Renal pelvis (tissue), 4 donors: ENCODE results near the gene PPP2R3A. TPM values are rescaled to one million over a fixed set of nuclear protein-coding genes. Genes with fewer than 3 reads are reported as not detected.

Source experiments
- DNase-seq: peaks from one replicate; pipeline ENCODE4 v3.0.0-alpha.2; 2013
- polyA plus RNA-seq, 3 donors: library from polyadenylated mRNA; unstranded; fragments of 120-200 nt; gene quantifications; one replicate each; pipeline ENCODE4 v1.2.1, GENCODE V29; 2013; ENCODE audit not compliant: insufficient read length in 3 of 3

PPP2R3A gene
- polyA plus RNA-seq, 3 donors, result 17.5 to 22.6 (median 21.5) TPM

DNA sequence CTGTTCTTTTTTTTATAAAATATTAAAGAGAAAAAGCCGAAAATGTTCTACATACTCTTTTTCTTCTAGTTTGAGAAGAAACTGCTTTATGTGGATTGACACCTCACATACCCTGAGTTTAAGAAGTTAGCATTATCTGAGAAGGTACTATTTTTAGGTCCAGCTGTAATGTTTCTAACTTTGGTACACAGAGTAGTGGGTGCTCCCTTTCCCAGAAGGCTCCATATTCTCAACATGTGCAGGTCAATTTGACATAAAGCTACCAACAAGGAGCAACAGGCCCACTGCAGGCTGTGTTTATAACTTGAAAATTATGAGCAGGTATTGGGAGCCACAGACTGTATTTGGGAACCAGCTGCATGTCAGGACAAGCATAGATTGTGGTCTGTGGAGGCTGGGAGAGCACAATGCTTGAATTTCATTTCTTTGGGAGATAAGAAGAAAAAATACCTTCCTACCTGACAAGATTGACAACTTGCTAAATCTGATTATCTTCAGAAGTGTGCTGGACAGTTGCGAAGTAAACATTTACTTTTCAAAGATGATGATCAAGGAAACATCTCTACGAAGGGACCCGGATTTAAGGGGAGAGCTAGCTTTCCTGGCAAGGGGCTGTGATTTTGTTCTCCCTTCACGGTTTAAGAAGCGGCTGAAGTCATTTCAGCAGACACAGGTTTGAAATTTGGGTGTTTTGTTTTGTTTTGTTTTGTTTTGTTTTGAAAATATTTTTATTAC is 57.2 kb downstream of the PPP2R3A start:
- DNase-seq, result no peak

GRCh38 chr3:136023264-136023978 is 57.9 kb downstream of the PPP2R3A start:
- no peak for DNase-seq

GRCh38 chr3:136036306-136036705 is 70.8 kb downstream of the PPP2R3A start:
- no peak for DNase-seq

DNA sequence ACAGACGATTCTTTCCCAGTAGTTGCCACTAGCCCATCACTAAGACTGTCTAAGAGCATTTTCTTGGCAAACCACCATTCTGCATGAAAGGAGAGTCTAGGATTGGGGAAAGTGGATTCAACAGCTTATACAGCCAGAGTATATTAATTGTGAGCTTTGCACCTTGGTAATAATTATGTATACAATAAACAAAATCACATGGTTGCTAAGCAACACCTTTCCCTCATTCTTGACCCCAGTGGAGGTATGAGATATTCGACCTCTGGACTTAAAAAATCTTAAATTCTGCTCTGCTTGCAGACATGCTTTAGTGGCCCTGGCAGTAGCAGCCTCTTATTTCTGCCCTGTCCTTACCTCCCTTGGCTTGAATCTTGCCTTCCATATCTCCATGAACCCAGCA is 73.1 kb downstream of the PPP2R3A start:
- DNase-seq, result no peak

GRCh38 chr3:136042608-136043221 is 77.2 kb downstream of the PPP2R3A start:
- DNase-seq, result peak; percentile 48

DNA sequence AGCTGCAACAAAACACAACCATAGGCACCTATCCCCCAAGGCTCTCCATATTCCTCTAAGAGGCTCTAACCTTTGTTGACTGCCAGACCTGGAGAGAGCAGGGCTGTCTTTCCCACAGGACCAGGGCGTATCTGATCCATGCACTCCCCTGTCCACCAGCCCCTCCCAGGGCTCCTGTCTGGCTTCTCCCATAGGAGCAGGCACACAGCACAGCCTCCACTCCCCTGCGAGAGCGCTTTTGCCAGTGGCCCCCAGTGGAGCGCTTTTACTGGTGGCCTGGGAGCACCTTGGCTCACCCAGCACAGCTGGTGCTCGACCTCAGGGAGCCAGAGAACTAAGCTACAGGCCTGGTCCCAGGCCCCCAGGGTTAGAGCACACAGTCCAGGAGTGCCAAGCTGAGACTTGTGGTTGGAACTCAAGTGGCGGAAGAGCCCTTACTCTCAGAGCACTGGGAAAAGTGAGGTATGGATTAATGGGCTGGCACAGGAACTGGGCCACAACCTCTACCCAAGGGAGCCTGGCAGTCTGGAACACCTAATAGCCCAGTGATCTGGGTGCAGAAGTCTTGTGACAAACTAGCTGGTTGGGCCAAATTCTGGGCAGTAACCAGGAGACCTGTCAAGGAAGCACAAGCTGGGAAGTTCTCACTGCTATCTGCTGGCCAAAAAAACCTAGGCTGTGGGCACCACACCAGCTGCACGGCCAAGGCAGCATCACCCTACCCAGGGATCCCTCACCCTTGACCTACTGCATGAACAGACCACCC is 79.6 kb downstream of the PPP2R3A start:
- no peak for DNase-seq

GRCh38 chr3:136048068-136048467 is 82.5 kb downstream of the PPP2R3A start:
- DNase-seq, result no peak

DNA sequence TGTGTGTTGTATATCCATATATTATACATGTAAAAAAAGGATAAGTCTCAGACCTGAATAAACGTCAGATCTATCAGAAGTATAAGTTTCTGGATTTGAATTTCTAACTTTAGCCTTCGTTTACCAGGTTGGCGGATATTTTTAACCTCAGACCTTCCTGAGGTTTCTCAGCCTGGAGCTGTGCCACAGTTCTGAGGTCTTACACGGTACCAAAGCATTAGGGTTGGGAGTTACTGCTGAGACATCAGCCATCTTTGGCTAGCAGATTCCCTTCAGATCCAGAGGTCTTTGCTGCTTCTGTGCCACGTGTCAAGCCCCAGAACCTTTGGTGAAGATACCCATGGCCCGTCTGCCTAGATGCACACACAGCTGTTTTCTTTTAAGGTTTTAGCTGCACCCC is 84.7 kb downstream of the PPP2R3A start:
- DNase-seq, result no peak

GRCh38 chr3:136055491-136055890 is 90.0 kb downstream of the PPP2R3A start:
- no peak for DNase-seq

DNA sequence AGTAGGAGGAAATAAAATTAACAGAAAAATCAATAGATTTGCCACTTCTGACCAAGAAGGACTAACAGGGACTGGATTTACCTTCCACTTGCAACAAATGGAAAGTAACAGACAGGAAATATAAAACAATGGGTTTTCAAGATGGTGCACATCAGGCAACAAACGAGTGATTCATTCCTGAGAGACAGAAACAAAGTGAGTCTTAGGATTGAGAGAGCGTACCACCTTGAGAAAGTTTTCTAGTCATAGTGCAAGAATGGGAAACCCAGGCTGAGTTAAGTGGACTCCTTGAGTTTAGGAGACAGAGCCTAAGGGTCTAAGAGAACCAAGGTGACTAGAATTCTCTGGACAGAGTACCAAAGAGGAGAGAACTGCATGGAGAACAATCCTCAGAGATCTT is 101.7 kb downstream of the PPP2R3A start:
- no peak for DNase-seq

GRCh38 chr3:136068708-136069107 is 103.2 kb downstream of the PPP2R3A start:
- no peak for DNase-seq

DNA sequence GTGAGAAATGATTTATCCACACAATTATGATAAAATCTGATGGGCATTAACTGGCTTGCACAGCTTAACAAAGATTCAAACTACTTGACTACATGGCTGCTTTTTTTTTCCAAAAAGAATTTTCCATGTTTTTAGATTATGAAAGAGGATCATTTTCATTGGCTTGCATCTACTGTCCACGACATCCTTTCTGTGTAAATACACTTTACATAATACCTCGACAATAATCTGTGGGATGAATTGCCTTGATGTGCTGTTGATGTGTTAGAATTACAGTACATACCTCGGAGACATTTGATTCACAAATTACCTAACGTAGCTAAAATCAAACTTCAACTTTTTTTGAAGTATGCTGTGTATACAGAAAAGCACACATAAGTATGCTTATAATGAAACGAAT is 104.4 kb downstream of the PPP2R3A start:
- DNase-seq, result no peak

DNA sequence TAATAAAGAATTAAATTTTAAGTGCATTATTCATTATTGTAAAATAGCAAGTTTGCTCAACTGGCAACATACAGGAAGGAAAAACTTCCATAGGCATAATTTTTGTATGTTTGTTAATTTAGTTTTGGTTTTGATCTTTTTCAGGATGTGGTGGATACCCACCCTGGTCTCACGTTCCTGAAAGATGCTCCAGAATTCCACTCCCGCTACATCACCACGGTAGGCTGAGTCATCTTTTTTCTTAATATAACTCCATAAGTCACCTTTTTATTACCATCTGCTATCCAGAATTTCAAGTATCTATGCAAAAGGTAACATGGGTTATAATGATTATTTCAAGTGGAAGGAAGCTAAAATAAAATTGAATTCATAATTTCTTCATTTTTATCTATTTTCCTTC is 104.8 kb downstream of the PPP2R3A start:
- no peak for DNase-seq

DNA sequence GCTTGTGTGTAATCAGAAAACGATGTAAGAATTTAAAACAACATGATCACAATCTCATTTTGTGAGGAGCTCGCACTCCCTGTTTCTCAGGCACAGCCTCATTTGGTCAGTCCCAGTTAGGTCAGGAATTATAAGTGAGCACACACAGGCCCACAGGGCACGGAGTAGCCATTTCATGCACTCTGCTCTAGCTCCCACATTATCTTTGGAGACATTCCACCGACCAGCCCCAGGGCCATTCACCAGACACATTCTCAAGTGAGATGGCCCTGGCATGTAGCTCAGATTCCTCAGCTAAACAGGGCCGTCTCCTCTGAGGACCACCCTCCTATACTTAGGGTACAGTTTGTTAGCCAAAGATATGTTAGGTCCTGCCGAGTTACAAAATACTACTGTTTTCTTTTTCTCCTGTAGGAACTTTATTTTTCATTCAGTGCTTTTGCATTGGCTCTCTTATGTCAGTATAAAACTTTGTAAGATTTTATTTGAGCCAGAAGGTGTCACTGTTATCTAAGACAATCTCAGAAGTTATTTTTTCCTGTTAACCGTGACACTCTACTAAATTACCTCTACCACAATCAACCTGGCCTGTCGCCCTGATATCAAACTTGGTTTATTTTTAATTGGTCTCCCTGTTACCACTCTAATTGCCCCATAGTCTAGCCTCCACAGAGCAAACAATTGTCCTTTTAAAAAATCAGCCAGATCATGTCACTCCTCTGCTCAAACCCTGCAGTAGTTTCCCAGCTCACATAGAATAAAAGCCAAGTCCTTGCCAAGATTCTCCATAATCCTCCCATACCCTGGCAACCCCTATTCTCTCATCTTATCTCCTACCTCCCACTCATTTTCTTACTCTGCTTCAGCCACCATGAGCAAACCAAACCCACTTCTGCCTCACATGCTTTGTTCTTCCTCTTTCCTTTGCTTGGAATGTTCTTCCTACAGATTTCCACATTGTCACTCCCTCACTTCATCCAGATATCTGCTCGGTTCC is 105.7 kb downstream of the PPP2R3A start:
- DNase-seq, result no peak

GRCh38 chr3:136074546-136075170 is 109.1 kb downstream of the PPP2R3A start:
- no peak for DNase-seq

DNA sequence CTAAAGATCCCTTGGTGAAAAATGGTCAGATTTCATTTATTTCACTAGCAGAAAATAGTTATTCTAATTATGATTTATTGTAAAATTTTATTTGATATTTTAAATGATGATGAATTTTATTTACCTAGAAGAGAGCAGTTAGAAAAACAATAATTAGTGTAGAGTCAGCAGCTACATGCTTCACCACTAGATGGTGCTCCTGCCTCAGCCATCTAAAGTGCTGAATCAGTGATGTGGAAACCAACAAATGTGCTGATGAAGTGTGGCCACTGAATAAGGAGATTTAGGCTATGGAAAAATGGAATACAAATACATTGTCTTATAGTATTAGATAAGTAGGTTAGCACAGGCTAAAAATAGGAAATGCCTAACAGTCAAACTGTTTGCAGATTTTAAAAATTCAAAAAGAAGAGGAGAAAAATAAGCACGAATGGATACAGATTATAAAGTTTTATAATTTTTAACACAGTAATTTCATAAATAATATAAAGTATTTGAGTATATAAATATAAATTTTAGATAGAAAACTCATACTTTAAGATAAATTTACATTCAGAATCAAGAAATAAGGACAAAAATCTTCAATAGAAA is 109.8 kb downstream of the PPP2R3A start:
- DNase-seq, result peak; percentile 81

DNA sequence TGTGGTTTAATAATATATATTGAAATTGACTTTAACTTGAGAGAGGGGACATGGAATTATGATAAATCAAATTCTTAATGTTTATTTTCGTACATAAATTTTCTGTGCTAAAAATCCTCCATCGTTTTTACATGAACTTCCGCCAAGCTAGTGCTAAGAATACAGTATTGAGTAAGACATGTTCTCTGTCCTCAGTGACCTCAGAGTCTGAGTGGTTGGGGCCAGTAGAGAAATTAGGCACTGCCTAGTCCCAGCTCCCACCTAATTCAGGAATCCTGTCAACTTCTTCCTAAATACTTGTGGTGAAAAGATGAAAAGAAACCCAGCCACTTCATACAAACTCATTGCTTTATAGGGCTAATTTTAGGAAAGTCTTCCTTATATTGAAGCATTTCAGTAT is 110.3 kb downstream of the PPP2R3A start:
- DNase-seq, result no peak

- DNase-seq, result no peak
Observed at GRCh38 chr3:136078421-136079364, 113.2 kb downstream of the PPP2R3A start.
